Mesothelial cell of epicardium (in vitro differentiated cells): ENCODE results near the gene TRH. TPM values are rescaled to one million over a fixed set of nuclear protein-coding genes. Genes with fewer than 3 reads are reported as not detected.

Experiments used
- DNase-seq, 2 experiments: peaks; one replicate each; pipeline ENCODE4 v3.0.0; 2021; ENCODE audit warnings: low spot score in 2 of 2; ENCODE audit not compliant: unreplicated experiment in 2 of 2
- H3K27ac Mint-ChIP-seq: 2 replicates; pipeline ENCODE4 v1.8.0; 2021; ENCODE audit warnings: mixed read lengths
- H3K27me3 Mint-ChIP-seq: 2 replicates; pipeline ENCODE4 v1.8.0; 2021; ENCODE audit warnings: low read depth, mixed read lengths
- H3K36me3 Mint-ChIP-seq: 2 replicates; pipeline ENCODE4 v1.8.0; 2021; ENCODE audit warnings: mixed read lengths
- H3K4me1 Mint-ChIP-seq: 2 replicates; pipeline ENCODE4 v1.8.0; 2021; ENCODE audit warnings: mixed read lengths
- H3K4me3 Mint-ChIP-seq: 2 replicates; pipeline ENCODE4 v1.8.0; 2021; ENCODE audit warnings: mild to moderate bottlenecking, moderate library complexity, mixed read lengths
- H3K9me3 Mint-ChIP-seq: 2 replicates; pipeline ENCODE4 v1.8.0; 2021; ENCODE audit warnings: mixed read lengths
- total RNA-seq: library from RNA; stranded (reverse); gene quantifications from 3 replicates; pipeline ENCODE4 v1.2.1, GENCODE V29; 2021
- TF ChIP-seq, protein P1 (sequence below): fragments of 200-600 bp; sonication (generic); IDR thresholded peaks from one replicate; pipeline ENCODE4 v1.5.0; 2021; ENCODE audit warnings: antibody characterized with exemption; ENCODE audit not compliant: unreplicated experiment

Gene TRH
- total RNA-seq, 1 donor from 2014 or later = 0.13 TPM

DNA sequence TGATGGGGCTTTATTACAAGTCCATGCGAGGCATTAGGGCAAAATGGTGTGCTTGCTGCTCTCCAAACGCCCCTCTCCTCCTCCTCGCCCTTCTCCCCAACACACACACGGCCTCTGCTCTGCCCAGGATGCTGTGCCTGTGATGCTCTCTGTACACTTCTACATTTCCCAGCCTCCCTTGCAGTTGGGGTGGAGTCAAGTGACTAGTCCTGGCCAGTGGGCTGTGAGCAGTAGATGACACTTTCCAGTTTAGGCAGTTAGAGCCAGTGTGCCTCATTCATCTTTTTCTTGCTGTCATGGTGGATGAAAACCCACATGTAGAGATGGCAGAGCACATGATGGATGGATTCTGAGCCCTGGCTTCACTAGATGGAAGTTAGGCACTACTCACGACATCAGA lies 5.4 kb downstream of the TRH start:
- no peak for DNase-seq
- Mint-ChIP-seq H3K9me3 (no peaks in the 10 kb centered on the region), H3K4me3 (no peak overlapping the region), H3K36me3 (no peaks in the 10 kb centered on the region), H3K27me3 (peaks cover 87% of the 10 kb centered on the region), H3K27ac (no peak overlapping the region), H3K4me1 (peaks cover 5% of the 10 kb centered on the region)
- TF ChIP-seq, protein P1, sequence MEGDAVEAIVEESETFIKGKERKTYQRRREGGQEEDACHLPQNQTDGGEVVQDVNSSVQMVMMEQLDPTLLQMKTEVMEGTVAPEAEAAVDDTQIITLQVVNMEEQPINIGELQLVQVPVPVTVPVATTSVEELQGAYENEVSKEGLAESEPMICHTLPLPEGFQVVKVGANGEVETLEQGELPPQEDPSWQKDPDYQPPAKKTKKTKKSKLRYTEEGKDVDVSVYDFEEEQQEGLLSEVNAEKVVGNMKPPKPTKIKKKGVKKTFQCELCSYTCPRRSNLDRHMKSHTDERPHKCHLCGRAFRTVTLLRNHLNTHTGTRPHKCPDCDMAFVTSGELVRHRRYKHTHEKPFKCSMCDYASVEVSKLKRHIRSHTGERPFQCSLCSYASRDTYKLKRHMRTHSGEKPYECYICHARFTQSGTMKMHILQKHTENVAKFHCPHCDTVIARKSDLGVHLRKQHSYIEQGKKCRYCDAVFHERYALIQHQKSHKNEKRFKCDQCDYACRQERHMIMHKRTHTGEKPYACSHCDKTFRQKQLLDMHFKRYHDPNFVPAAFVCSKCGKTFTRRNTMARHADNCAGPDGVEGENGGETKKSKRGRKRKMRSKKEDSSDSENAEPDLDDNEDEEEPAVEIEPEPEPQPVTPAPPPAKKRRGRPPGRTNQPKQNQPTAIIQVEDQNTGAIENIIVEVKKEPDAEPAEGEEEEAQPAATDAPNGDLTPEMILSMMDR = no peak

DNA sequence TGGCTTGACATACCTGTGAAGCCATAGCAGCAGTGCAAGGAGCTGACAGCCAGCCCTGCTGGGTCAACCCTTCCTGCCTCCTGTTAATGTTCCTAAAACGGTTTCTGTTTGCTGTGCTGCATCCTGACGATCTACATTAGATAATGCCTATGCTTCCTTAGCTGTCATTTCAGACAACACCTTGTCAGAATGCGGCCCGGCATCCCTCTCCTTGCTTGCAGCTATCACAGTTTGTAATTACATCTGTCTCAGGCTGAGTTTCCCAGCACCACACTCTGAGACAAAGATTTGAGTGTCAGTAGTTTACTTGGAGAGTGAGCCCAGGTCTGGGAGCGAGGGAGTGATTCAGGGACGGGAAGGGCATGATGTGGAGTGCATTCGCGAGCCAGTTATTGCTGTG lies 9.0 kb downstream of the TRH start:
- no peak overlapping the region for H3K4me3 Mint-ChIP-seq
- TF ChIP-seq, protein P1 = no peak
- H3K27ac Mint-ChIP-seq = no peak overlapping the region
- H3K36me3 Mint-ChIP-seq = no peaks in the 10 kb centered on the region
- H3K9me3 Mint-ChIP-seq = no peaks in the 10 kb centered on the region
- H3K27me3 Mint-ChIP-seq = peaks cover 54% of the 10 kb centered on the region
- DNase-seq = no peak
- H3K4me1 Mint-ChIP-seq = no peaks in the 10 kb centered on the region

DNA sequence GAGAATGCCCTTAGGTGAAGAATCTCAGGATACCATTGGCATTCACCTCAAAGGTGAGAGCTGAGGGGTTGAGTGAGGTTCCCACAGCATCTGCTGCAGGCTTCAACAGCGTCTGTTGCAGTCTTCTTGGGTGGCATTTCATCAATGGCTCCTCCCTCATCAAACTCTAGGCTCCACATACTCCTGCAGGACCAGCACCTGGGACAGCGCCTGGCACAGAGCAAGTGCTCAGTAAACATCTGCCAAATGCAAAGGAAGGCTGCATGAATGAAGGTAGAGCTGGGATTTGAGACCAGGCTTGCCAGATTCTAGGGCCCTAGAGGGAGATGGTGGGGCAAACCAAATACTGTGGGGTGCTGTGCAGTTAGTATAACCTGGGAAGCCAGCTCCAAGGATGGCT lies 9.6 kb downstream of the TRH start:
- Mint-ChIP-seq H3K4me1 (no peaks in the 10 kb centered on the region), H3K27me3 (peaks cover 48% of the 10 kb centered on the region), H3K36me3 (no peaks in the 10 kb centered on the region), H3K27ac (no peak overlapping the region), H3K9me3 (no peaks in the 10 kb centered on the region), H3K4me3 (no peak overlapping the region)
- no peak for DNase-seq
- TF ChIP-seq, protein P1 = no peak

DNA sequence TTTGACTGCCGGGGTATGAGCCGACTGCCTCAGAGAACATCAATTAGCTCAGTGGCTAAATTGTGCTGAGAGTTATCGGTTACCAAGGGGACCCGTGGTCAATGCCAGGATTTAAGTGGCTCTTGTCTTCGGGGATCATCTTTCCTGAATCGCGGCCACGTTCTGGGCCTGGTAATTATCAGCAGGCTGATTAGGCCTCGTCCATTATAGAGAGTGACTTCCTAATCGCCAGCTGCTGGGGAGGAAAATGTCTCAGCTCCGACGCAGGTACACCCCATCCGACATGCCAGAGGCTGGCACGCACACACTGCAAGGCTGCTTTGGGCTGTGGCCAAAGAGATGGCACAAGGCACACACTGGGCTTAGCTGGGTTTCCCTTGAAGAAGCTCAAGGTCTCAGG lies 10.6 kb downstream of the TRH start:
- Mint-ChIP-seq H3K4me1 (peaks cover 10% of the 10 kb centered on the region), H3K27me3 (peaks cover 38% of the 10 kb centered on the region), H3K4me3 (no peak overlapping the region), H3K9me3 (no peaks in the 10 kb centered on the region), H3K36me3 (no peaks in the 10 kb centered on the region), H3K27ac (no peak overlapping the region)
- no peak for DNase-seq
- TF ChIP-seq, protein P1 = no peak

DNA sequence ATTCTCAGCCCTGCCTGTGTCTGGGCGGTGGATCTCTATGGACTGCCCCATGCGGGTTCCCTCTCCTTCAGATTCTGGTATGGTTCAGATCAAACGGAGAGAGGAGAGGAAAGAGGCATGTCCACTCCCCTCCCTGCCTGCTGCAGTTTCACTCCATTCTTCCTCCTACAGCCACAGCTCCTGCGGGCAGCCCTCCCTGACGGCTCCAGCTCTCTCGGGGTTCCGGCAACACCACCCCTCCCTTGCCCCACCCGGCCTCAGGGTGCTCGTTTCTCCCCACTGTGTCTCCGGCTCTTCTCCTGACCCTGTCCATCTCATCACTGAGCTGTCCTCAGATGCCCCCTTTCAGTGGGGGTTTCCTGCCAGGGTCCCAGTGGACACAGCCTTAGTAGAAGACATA lies 13.9 kb downstream of the TRH start:
- Mint-ChIP-seq H3K36me3 (no peaks in the 10 kb centered on the region), H3K9me3 (no peaks in the 10 kb centered on the region), H3K4me1 (peaks cover 11% of the 10 kb centered on the region), H3K27me3 (peaks cover 24% of the 10 kb centered on the region), H3K27ac (no peak overlapping the region), H3K4me3 (no peak overlapping the region)
- DNase-seq = no peak
- TF ChIP-seq, protein P1 = no peak

DNA sequence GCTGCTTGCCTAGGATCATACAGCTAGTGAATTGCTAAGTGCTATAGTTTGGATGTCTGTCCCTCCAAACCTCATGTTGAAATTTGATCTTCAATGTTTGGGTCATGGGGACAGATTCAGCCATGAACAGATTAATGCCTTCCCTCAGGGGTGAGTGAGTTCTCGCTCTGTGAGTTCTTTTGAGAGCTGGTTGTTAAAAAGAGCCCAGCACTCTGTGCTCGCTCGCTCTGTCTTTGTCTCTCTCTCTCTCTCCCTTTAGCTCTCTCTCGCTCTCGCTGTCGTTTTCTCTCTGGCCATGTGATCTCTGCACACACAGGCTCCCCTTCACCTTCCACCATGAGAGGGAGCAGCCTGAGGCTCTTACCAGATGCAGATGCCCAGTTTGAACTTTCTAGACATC lies 14.9 kb downstream of the TRH start:
- H3K4me3 Mint-ChIP-seq = no peak overlapping the region
- TF ChIP-seq, protein P1 = no peak
- H3K4me1 Mint-ChIP-seq = peaks cover 11% of the 10 kb centered on the region
- H3K9me3 Mint-ChIP-seq = no peaks in the 10 kb centered on the region
- no peak for DNase-seq
- no peak overlapping the region for H3K27ac Mint-ChIP-seq
- no peaks in the 10 kb centered on the region for H3K36me3 Mint-ChIP-seq
- H3K27me3 Mint-ChIP-seq = peaks cover 29% of the 10 kb centered on the region
